Right lobe of liver (tissue), 4 donors: Measurements from ENCODE around the gene IPO11.

Source experiments
- POLR2A ChIP-seq: fragments of 450-650 bp; IDR thresholded peaks from one replicate; pipeline ENCODE4 v1.6.1; 2017; ENCODE audit warnings: antibody characterized with exemption, mild to moderate bottlenecking
- TF ChIP-seq, protein P1 (sequence below), 4 donors: fragments of 200-600 bp in 3 of 4; fragments of 450-650 bp in 1 of 4; IDR thresholded peaks; one replicate each; pipeline versions ENCODE4 v1.5.1 to v1.8.0; 2016 to 2022; ENCODE audit warnings: antibody characterized with exemption in 4 of 4, mild to moderate bottlenecking in 2 of 4
- donor health status: DM: no; HTN: no; CAD: no.
- donor health status: DM: no; HTN: no; CAD: no.
- donor health status: DM: no; HTN: yes; CAD: no.

DNA sequence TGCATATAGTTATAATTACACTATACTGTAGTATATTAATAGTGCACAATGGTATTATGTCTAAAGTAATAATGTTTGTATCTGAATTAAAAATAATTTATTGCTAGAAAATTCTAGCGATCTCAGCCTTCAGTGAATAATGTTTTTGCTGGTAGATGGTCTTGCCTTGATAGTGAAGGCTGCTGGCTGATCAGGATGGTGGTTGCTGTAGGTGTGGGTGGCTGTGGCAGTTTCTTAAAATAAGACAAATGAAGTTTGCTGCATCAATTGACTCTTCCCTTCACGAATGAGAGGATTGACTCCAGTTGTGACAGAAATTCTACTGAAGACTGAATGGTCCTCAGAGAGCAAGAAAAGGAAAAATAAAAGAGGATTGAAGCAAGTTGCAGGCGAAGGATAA is 146.4 kb downstream of the IPO11 start:
- TF ChIP-seq, protein P1, sequence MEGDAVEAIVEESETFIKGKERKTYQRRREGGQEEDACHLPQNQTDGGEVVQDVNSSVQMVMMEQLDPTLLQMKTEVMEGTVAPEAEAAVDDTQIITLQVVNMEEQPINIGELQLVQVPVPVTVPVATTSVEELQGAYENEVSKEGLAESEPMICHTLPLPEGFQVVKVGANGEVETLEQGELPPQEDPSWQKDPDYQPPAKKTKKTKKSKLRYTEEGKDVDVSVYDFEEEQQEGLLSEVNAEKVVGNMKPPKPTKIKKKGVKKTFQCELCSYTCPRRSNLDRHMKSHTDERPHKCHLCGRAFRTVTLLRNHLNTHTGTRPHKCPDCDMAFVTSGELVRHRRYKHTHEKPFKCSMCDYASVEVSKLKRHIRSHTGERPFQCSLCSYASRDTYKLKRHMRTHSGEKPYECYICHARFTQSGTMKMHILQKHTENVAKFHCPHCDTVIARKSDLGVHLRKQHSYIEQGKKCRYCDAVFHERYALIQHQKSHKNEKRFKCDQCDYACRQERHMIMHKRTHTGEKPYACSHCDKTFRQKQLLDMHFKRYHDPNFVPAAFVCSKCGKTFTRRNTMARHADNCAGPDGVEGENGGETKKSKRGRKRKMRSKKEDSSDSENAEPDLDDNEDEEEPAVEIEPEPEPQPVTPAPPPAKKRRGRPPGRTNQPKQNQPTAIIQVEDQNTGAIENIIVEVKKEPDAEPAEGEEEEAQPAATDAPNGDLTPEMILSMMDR (IDR thresholded peaks at IDR 0.05) = no peak
- no peak for TF ChIP-seq POLR2A
